PC-3 (cell line): ENCODE measurements around the gene SLC24A3.

Experiments
- CTCF ChIP-seq: fragments of 300-600 bp; sonication (generic); conservative IDR thresholded peaks from 2 replicates; pipeline ENCODE4 v1.5.1; 2017; ENCODE audit warnings: antibody characterized with exemption, low read depth, mild to moderate bottlenecking, low read length
- EZH2 ChIP-seq: fragments of 300-600 bp; sonication (generic); IDR thresholded peaks from one replicate; pipeline ENCODE4 v1.6.1; 2017; ENCODE audit warnings: antibody characterized with exemption, mild to moderate bottlenecking, low read length; ENCODE audit not compliant: unreplicated experiment
- EZH2phosphoT487 ChIP-seq: fragments of 300-600 bp; sonication (generic); IDR thresholded peaks from 2 replicates; pipeline ENCODE4 v1.6.1; 2018; ENCODE audit warnings: mild to moderate bottlenecking, antibody characterized with exemption, low read length, borderline replicate concordance

- TF ChIP-seq CTCF (no peak), EZH2 (no peak), EZH2phosphoT487 (no peak)
Observed at GRCh38 chr20:19382386-19383340, 170.2 kb downstream of the SLC24A3 start.
